Iris pigment epithelial cell (primary cell): ENCODE results near the gene SLC37A2.

Experiments used
- DNase-seq: peaks from one replicate; pipeline ENCODE4 v3.0.0-alpha.2; 2011; ENCODE audit warnings: low read depth

SLC37A2 gene

DNA sequence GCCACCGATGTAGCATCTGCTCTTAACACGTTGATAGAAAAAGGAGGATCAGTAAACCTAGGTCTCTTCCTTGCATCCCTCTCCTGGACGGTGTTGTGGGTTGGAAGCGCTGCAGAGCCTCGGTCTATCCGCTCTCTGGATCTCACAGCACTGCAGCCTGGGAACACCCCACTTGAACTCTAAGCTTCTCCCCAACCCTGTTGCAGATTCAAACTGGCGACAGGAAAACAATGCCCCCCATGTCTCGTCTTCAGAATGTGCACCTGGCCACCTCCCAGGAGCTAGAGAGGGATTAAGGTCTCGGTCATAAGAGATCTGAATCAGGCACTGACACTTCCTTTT, 47.9 kb downstream of the SLC37A2 start:
- peak; percentile 11 for DNase-seq

DNA sequence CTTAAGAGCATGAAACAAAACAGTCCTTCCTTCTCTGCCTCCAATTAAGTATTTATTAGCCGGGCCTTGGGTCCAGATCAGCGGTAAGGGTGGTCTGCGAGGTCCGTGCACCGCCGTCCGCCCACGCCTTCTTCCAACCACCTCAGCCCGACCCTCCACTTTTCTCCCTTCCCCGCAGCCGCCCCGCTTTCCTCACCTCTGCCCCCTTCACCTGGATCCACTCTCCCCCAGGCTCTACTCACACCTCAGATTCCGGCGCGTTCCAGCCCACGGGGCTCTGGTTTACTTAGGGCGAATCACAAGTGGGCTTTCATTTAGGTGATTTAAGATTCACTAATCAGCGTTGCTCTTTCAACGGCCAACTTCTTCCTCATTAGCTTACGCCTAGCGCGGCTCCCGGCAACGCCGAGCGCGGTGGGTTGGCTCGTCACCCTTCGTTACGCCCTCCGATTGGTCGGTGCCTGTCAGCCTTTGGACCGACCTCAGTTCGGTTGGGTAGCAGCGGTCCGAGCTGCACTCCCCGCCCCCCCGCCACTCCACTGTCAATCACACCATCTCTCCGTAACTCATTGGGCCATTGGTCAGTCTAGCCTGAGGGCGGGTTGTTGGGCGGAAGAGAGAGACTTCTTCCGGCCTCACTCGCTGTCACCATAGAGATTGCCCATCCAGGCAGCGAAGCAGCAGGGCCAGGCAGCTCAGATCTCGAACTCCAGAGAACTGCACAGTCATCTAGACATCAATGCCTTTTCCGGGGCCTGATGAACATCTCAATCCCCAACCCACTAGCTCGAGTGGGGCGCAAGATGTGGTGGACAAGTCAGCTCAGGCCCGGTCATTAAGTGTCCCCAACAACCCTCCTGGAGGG, 48.5 kb downstream of the SLC37A2 start, which contains the start of gene TMEM218:
Gene TMEM218 (minus strand): TSS at position 284 of the 865 bp plus-strand sequence. CDS start 9,385 bp downstream, outside the sequence.
- DNase-seq, result peak; percentile 99

DNA sequence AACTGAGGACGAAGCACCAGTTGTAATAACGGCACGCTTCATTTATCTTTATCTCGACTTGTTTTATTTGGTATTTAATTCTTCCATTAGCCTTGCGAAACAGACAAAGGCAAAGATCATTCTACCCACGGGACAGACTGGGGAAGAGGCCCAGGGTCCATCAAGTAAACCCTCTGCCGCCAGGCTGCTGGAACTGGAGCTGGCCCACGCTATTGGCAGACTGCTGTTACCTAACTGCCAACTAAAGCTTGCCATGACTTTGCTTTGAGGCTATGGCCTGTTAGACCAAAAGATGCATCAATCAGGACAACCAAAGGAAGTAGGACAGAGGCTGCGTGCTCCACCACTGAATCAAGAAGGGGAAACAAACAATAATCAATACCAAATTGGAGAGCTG, 49.1 kb downstream of the SLC37A2 start:
- no peak for DNase-seq

DNA sequence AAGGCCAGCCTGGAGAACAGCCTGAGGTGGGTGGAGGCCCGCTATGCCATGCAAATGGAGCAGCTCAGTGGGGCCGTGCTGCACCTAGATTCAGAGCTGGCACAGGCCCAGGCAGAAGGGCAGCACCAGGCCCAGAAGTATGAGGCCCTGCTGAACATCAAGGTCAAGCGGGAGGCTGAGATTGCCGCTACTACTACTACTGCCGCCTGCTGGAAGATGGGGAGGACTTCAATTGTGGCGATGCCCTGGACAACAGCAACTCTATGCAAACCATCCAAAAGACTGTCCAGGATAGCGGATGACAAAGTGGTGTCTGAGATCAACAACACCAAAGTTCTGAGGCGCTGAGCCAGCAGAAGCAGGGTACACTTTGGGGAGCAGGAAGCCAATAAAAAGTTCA, 51.4 kb downstream of the SLC37A2 start:
- no peak for DNase-seq

DNA sequence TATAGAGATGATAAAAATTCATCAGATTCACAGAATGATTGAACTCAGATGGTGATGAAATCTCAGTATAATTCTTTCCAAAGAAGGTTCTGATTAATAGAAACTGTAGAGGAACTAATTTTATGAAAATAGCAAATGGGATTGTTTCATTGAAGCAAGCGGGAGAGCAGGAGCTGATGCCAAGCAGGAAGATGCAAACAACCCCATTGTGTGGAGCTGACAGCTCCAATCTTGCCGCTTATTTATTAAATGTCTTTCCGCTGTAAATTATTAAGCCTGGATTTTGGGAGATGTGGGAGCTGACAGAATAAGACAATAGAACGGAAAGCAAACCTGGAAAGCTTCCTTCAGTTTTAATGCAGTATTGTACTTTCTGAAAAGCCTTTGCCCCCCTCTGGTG, 54.3 kb downstream of the SLC37A2 start:
- DNase-seq, result no peak

DNA sequence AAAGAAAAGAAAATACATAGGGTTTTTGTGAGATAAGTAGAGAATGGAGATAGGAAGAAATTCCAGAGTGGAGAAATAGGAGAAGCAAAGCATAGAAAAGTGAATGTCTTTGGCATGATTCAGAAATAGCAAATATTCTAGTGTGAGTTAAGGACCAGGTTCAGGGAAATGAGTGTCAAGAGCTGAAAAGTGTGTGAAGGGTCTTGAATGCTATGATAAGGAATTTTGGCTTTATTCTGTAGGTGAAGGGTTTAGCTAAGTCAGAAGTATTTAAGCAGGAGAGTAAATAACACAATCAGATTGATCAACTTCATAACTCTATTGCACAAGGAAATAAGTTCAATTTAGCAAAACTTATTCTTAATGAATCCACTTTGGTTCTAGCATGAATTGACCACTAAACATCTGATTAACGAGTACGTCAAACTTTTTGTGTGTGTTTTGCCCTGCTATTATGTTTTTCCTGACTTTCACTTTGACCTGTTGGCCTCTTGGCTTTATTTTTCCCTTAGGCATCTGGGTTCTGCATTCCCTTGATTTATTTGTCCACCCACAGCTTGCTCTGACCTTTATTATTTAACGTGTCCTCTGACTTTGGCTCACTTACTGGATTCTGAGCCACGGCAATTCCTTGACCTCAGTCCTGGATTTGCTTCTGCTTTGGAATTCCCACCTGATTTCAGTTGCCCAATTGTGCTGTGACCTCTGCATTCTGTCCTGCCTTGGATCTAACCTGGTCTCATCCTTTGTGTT, 60.3 kb downstream of the SLC37A2 start:
- no peak for DNase-seq

DNA sequence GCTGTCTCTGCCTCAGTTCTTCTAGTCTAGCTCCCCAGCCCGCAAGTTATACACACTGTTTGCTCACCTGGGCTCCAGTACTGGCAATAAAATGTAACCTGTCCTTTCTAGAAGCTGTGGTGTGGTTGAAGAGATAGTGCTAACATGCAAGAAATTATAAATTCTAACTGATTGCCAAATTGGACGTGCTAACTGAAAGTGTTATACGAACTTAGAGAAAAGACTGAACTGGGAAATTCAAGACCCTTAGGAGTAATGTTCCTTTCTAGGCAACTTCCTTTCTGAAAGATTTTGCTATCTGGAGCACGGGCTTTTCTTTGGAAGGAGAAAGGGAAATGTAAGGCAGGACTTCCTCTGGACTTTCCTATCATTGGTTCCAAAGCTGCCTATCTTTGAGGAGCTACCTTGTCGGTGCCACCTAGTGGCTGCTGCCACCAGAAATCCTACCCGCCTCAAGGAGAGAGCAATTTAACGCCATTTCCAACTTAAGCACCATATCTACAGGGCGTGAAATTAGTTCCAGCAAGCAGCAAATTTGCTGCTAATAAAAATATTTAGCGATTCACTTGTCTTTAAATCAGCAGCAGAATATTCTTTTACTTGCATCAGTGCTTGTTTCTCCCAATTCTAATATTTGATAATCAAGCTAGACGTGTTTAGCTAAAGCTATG, 61.0 kb downstream of the SLC37A2 start:
- DNase-seq, result peak; percentile 70

DNA sequence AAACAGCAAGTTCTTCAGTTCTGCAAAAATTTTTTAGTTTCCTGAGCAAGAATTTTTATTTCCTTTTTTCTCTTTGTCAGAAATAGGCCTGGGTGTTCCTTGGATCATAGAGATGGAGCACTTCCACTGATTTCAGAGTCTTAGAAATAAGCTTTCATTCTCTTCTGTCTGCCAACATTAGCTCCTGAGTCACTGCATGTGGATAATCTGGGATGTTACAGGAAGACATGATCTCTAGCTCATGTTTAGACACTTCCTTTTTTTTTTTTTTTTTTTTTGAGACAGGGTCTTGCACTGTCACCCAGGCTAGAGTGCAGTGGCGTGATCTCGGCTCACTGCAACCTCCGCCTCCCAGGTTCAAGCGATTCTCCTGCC, 61.5 kb downstream of the SLC37A2 start:
- DNase-seq, result no peak

DNA sequence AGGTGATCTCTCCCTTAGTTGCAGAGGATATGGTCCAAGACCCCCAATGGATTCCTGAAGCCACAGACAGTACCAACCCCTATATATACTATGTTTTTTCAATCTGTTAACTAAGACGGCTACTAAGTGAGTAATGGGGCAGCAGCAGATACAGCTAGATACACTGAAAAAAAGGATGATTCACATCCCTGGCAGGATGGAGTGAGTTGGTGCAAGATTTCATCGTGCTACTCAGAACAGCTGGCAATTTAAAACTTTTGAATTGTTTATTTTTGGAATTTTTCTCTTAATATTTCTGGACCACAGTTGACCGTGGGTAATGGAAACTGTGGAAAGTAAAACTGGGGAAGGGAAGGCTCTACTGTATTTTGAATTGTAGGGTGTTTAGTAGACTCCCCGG, 65.3 kb downstream of the SLC37A2 start:
- DNase-seq, result peak; percentile 67

DNA sequence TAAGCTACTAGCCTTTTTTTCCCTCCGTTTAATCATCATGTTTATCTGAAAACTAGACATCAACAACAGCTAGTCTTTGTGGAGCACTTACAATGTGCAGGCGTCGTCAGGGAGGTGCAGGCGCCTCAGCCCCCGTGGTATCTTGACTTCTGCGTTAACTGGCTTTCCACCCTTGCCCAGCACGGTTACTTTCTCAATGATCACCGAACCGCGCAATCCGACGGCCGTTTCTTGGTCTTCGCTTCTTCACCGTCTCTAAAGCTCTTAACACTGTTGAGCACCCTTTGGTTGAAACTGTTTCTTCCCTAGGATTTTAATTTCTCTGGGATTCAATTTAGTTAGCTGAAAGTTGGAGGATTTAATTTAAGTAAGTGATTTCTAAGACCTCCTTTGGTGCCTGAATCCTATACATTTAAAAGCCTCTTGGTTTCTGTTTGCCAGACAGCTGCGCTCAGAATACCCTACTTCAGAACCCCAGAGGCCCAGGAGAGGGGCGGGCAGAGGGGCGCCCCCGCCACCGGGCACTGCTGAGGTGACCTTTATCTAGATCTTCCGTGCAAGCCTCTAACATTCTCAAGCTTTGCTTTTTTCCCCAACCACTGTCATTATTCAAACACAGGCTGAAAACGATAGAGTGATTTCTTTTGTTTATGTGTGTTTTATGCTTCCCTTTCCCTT, 66.3 kb downstream of the SLC37A2 start:
- no peak for DNase-seq

DNA sequence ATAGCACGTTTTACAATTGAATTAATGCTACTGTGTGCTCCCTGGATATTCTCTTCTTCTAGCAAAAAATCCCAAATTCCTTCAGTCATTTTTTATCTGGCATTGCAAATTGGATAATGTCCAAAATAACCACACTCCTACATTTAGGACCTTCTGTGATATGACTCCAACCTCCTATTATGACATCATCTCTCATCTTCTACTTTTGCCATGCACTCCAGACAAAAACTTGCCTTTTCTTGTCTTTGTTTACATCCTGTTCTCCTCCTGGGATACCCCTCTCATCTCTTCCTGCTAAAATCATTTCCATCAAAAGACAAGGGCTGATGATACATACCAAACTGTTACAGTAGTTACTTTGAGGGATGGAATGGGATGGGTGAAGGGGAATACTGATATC, 69.0 kb downstream of the SLC37A2 start:
- DNase-seq, result no peak

DNA sequence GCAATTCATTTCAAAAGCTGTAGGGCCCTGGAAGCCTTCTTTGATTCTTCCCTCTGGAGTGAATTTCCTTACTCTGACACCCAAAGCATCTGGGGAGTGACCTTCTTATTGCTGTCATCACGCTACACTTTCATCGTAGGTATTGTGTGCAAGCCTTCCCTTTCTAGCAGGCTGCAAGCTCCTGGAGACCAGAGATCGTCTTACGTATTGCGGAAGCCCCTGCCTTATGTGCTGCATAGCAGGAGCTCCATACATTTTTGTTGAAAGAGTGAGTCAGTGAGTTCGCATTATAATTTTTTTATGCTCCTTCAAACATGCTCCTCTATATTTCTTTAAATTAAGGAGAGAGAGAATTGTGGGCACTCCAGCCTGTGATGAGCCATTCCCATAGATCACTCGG, 69.5 kb downstream of the SLC37A2 start:
- no peak for DNase-seq

DNA sequence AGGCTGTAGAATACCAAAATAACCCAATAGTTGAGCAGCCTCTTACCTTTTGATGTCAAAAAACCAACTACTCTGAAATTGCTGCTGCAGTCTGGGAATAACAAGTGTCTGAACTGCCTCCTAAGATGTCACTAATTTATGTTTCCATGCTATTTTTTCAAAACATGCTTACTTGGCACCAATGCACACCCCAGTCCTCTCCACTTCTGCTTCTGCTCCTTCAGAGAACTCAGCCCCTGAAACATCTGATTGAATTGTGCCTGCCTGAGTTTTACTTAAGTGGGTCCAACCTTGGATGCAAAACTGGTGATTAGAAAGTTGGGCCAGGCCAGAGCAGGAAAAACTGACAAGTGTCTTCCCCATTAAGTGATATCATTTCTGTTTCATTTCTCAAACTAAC, 72.9 kb downstream of the SLC37A2 start:
- no peak for DNase-seq

DNA sequence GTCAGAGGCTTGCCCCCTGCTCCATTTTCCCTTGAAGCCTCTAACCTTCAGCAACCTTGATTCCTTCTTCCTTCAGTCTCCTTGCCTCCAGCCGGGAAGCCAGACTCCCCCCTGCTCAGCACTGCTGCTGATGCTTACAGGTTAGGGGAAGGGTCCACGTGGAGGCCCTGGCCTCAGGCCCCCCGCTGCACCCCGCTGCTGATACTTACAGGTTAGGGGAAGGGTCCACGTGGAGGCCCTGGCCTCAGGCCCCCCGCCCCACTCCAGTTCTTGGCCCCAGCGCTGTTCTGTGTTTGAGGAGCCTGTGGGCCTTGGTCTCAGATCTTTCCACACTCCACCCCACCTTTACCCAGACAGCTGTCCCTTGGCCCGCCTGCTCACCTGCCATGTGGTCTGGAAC, 75.9 kb downstream of the SLC37A2 start:
- DNase-seq, result no peak

DNA sequence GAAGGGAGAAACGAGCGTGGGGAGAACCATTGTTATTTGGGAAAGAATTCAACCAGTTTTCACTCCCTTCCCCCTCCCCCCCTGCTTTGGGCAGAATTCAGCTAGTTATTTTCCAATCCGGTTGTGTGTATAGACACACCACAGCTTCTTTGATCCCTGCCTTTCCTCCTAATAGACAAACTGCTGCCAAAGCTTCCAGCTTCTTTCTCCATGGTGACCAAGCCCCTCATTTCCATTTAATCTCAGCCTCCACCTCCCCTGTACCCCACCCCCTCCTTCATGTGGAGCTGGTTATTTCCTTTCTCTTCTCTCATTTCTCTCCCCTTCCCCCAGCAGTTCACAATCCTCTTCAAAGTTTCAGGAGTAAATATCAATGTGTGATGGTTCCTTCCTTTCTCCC, 76.7 kb downstream of the SLC37A2 start:
- no peak for DNase-seq
